K562 (cell line): ENCODE results near the gene CNNM2. TPM values are rescaled to one million over a fixed set of nuclear protein-coding genes. Genes with fewer than 3 reads are reported as not detected.

Experiments
- ATAC-seq: fragments of 200-7000 bp; cut with Tn5 transposase; 3 replicates; pipeline ENCODE4 v1.9.1; 2020; ENCODE audit warnings: moderate library complexity
- BruUV-seq: library from RNA; stranded (reverse); fragments of 400-500 nt; replicated peaks from 2 replicates; lab custom pipeline; 2021; lab: Mats Ljungman, UMichigan
- CTCF ChIA-PET: fragments of 300-600 bp; formaldehyde crosslinking; extraction: SDS; loops from one replicate; lab custom pipeline; 2021; ENCODE audit warnings: low intra/inter-chr PET ratio; lab: Yijun Ruan, JAX
- POLR2A ChIA-PET: fragments of 300-600, 350-650 bp; sonication (Branson Sonifier 250); formaldehyde crosslinking; extraction: SDS; loops from one replicate; lab custom pipeline; 2021; ENCODE audit warnings: antibody characterized with exemption, inconsistent platforms; lab: Yijun Ruan, JAX
- DNase-seq, 4 experiments: peaks; one replicate each; pipeline versions ENCODE4 v3.0.0 to v3.0.0-alpha.2; 2011 to 2018; ENCODE audit warnings: low spot score in 3 of 4, mixed read lengths in 3 of 4; ENCODE audit errors: extremely low read depth in 1 of 4
- FAIRE-seq: peaks from 2 replicates; lab custom pipeline; 2011; peaks lifted over from hg19 to GRCh38; lab: Jason Lieb, UNC
- H2AFZ ChIP-seq: 2 replicates; pipeline ENCODE4 v1.6.0; 2011; ENCODE audit warnings: low read depth, low read length, control low read depth, inconsistent platforms
- H3K27ac ChIP-seq: fragments of 200-600 bp; 3 replicates; pipeline ENCODE4 v1.8.0; 2011; ENCODE audit warnings: low read depth, mild to moderate bottlenecking, control low read depth, inconsistent platforms, low read length, moderate library complexity, mixed read lengths; ENCODE audit errors: extremely low read depth
- H3K27me3 ChIP-seq, 2 experiments: fragments of 300-600 bp in 1 of 2; 2 replicates in 1 of 2; 3 replicates in 1 of 2; pipeline versions ENCODE4 v1.6.0 to v1.8.0; 2011; ENCODE audit warnings: inconsistent platforms in 2 of 2, low read length in 2 of 2, mild to moderate bottlenecking in 1 of 2, mixed read lengths in 1 of 2, moderate library complexity in 1 of 2; ENCODE audit not compliant: control insufficient read depth in 2 of 2, insufficient read depth in 2 of 2
- H3K36me3 ChIP-seq: fragments of 300-600 bp; 3 replicates; pipeline ENCODE4 v1.8.0; 2011; ENCODE audit warnings: mild to moderate bottlenecking, low read length, inconsistent platforms; ENCODE audit not compliant: control insufficient read depth, insufficient read depth
- H3K4me1 ChIP-seq, 2 experiments: fragments of 200-600 bp in 1 of 2; replicated peaks in 1 of 2; 2 replicates in 1 of 2; 3 replicates in 1 of 2; pipeline versions ENCODE4 v1.5.1 to v1.8.0; 2011; ENCODE audit warnings: inconsistent platforms in 2 of 2, low read length in 2 of 2, mild to moderate bottlenecking in 1 of 2, mixed read lengths in 1 of 2, moderate library complexity in 1 of 2; ENCODE audit not compliant: control insufficient read depth in 2 of 2, insufficient read depth in 2 of 2
- H3K4me2 ChIP-seq: 2 replicates; pipeline ENCODE4 v1.6.1; 2011; ENCODE audit warnings: low read length, control low read depth, inconsistent platforms, mixed read lengths; ENCODE audit not compliant: insufficient read depth
- H3K4me3 ChIP-seq: fragments of 200-600 bp; sonication (generic), shearing (Covaris generic); 2 replicates; pipeline ENCODE4 v1.5.1; 2016; ENCODE audit warnings: control low read depth, inconsistent platforms
- H3K79me2 ChIP-seq: fragments of 200-600 bp; 3 replicates; pipeline ENCODE4 v1.8.0; 2011; ENCODE audit warnings: low read length, inconsistent platforms; ENCODE audit not compliant: control insufficient read depth, insufficient read depth
- H3K9ac ChIP-seq, 2 experiments: 2 replicates each; pipeline versions ENCODE4 v1.6.0 to v1.6.1; 2011; ENCODE audit warnings: low read depth in 2 of 2, low read length in 2 of 2, control low read depth in 1 of 2, inconsistent platforms in 1 of 2, mild to moderate bottlenecking in 1 of 2, mixed read lengths in 1 of 2; ENCODE audit not compliant: insufficient read depth in 1 of 2
- H3K9me1 ChIP-seq: one replicate; pipeline ENCODE4 v1.6.0; 2011; ENCODE audit warnings: inconsistent platforms, mild to moderate bottlenecking, low read length, moderate library complexity; ENCODE audit not compliant: control insufficient read depth, insufficient read depth
- H3K9me3 ChIP-seq: replicated peaks from 2 replicates; pipeline ENCODE4 v1.5.1; 2011; ENCODE audit warnings: low read depth, low read length, inconsistent platforms; ENCODE audit not compliant: control insufficient read depth, insufficient read depth
- H4K20me1 ChIP-seq: replicated peaks from 2 replicates; pipeline ENCODE4 v1.6.1; 2011; ENCODE audit warnings: low read length, inconsistent platforms, mixed read lengths; ENCODE audit not compliant: control insufficient read depth, insufficient read depth
- ARID3B ChIP-seq: fragments of 250-450 bp; sonication (Bioruptor Pico); IDR thresholded peaks from 2 replicates; pipeline ENCODE4 v1.4.0; 2020; ENCODE audit warnings: borderline replicate concordance
- ASH1L ChIP-seq: fragments of 450-650 bp; IDR thresholded peaks from 2 replicates; pipeline ENCODE4 v1.6.1; 2018; ENCODE audit warnings: borderline replicate concordance, mild to moderate bottlenecking, low read depth; ENCODE audit not compliant: partially characterized antibody
- FOXJ3 ChIP-seq: sonication (generic); formaldehyde crosslinking; IDR thresholded peaks from 2 replicates; pipeline ENCODE4 v1.4.0; 2020; ENCODE audit warnings: mild to moderate bottlenecking, missing genetic modification reagents
- GTF2F1 ChIP-seq: IDR thresholded peaks from 2 replicates; pipeline ENCODE4 v1.6.1; 2011; ENCODE audit warnings: low read depth, low read length, improper control_type of control experiment
- HOXB6 ChIP-seq: fragments of 250-450 bp; sonication (Bioruptor Pico); IDR thresholded peaks from 2 replicates; pipeline ENCODE4 v1.5.1; 2022; ENCODE audit warnings: mild to moderate bottlenecking, borderline replicate concordance
- MCM5 ChIP-seq: fragments of 450-650 bp; IDR thresholded peaks from 2 replicates; pipeline ENCODE4 v1.6.1; 2016; ENCODE audit warnings: low read depth
- MED1 ChIP-seq: sonication (generic); formaldehyde crosslinking; IDR thresholded peaks from 2 replicates; pipeline ENCODE4 v1.8.1; 2023; ENCODE audit warnings: missing genetic modification reagents, borderline replicate concordance
- STAG1 ChIP-seq: sonication (generic); formaldehyde crosslinking; IDR thresholded peaks from 2 replicates; pipeline ENCODE4 v1.5.0; 2020; ENCODE audit warnings: missing genetic modification reagents, borderline replicate concordance
- ZNF174 ChIP-seq: fragments of 250-450 bp; sonication (Bioruptor Pico); IDR thresholded peaks from 2 replicates; pipeline ENCODE4 v1.4.0; 2020; ENCODE audit warnings: mild to moderate bottlenecking
- ZZZ3 ChIP-seq: fragments of 450-650 bp; IDR thresholded peaks from 2 replicates; pipeline ENCODE4 v1.6.1; 2016; ENCODE audit warnings: antibody characterized with exemption, mild to moderate bottlenecking, moderate library complexity
- WGBS: fragments of 100-300 bp; shearing (Covaris generic); methylation state at CpG from one replicate; pipeline ENCODE4 v1.1.6; 2016; ENCODE audit warnings: low coverage, mixed read lengths; ENCODE audit not compliant: insufficient coverage; ENCODE audit errors: missing lambda C conversion rate; 5-methylcytosine and 5-hydroxymethylcytosine counted together
- in situ Hi-C: fragments of 300-500 bp; cut with MboI; formaldehyde crosslinking; loops from 4 replicates; pipeline ENCODE4 v1.15.0; 2018; ENCODE audit warnings: inconsistent platforms, mixed read lengths
- intact Hi-C: fragments of 100-400 bp; cut with micrococcal nuclease; formaldehyde crosslinking; loops from 2 replicates; pipeline ENCODE4 v1.14.2; 2022
- polyA plus RNA-seq, 8 experiments: library from polyadenylated mRNA; depleted of rRNA in 4 of 8; stranded (reverse) in 5 of 8; unstranded in 3 of 8; fragments of >200 nt; fragmentation: Nextera tagmentation in 2 of 8; fragmentation: Illumina TruSeq in 1 of 8; extraction: Ambion mirVana in 2 of 8; extraction: Trizol in 1 of 8; gene quantifications; 2 replicates each; pipeline versions ENCODE4 v1.2.1 to v1.2.3, GENCODE V29; 2011 to 2014; ENCODE audit warnings: inconsistent platforms in 1 of 8, missing spikeins in 1 of 8
- total RNA-seq, 7 experiments: library from RNA; depleted of rRNA in 6 of 7; stranded (reverse); fragments of >200 nt in 6 of 7; fragmentation: Illumina TruSeq in 2 of 7; extraction: Trizol in 2 of 7; gene quantifications; 2 replicates each; pipeline versions ENCODE4 v1.2.1 to v1.2.3, GENCODE V29; 2011 to 2021; ENCODE audit warnings: low replicate concordance in 1 of 7
- TF ChIP-seq, protein P1 (sequence below): fragments of 450-650 bp; IDR thresholded peaks from 2 replicates; pipeline ENCODE4 v1.7.0; 2016; ENCODE audit warnings: borderline replicate concordance
- TF ChIP-seq, protein P2 (sequence below): sonication (generic); formaldehyde crosslinking; IDR thresholded peaks from 2 replicates; pipeline ENCODE4 v1.8.0; 2023; ENCODE audit warnings: mild to moderate bottlenecking, missing genetic modification reagents
- TF ChIP-seq, protein P3 (sequence below): fragments of 450-650 bp; conservative IDR thresholded peaks from 2 replicates; pipeline ENCODE4 v1.6.1; 2016; ENCODE audit warnings: missing genetic modification characterization, low read depth, mild to moderate bottlenecking, missing compliant biosample characterization, moderate library complexity

Gene CNNM2
- total and polyA plus RNA-seq, 9 of the 15 experiments (the other 6 are each of a cell fraction or from before 2014, with no cell fraction given): 0.21 to 5.0 (median 1.3) TPM

DNA sequence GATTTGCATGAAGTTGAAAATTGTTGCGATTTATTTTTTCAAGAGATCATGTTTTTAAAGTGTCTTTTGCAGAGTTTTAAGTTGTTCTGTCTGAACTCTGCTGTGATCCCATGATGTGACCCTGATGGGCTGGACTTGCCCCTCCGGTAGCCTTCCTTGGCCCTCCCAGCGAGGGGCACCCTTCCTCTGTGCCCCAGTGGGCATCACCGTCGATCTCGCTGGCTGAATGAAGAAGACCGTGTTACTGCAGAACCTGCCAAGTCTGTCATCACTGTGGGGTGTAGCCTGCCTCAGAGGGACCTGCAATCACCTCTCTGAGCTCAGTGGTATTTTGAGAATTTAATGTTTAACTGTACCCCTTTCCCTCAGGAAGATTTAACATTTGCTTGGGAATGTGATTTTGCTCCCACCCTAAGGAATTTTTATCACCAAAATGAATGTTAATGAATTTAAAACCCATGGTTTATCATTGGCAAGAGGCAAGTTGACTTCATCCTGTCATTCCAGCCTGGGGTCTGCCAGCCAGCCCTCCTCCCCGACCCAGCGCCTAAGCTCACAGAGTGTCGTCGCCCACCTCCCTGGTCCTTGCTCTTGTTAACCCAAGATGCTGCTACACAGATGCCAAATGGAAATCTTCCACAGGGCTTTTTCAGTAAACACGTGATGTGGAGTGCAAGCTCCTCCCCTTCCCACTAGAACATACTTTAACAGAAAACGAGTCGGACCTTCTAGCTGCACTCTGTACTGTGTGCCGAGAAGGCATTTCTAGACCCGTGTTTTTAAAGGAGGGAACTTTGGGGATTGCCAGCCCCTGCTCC is 159.6 kb downstream of the CNNM2 start:
- H3K36me3 ChIP-seq: no peaks in the 10 kb centered on the region; the same call in 2 of the 3 replicates
- ATAC-seq (no peak), DNase-seq (no peak), FAIRE-seq (no peak)
- no TSS peak for BruUV-seq
- in situ Hi-C loops: no loop called here
- no peak overlapping the region for H3K4me3 ChIP-seq
- H2AFZ ChIP-seq: no peak overlapping the region
- WGBS: 72% methylated on average over 11 of the region's 16 CpGs
- ChIA-PET POLR2A (interaction anchor here (0.9 to 2.5 kb wide), 2 partner anchors 8 to 16 kb away, joined by 3 to 7 read pairs; no protein-coding TSS in a partner anchor), CTCF (no interaction called here)
- H3K9me3 ChIP-seq: no peaks in the 10 kb centered on the region
- no peak overlapping the region for H3K27ac ChIP-seq
- TF ChIP-seq ZNF174 (CRISPR knock-in tag): no peak
- TF ChIP-seq, protein P1, sequence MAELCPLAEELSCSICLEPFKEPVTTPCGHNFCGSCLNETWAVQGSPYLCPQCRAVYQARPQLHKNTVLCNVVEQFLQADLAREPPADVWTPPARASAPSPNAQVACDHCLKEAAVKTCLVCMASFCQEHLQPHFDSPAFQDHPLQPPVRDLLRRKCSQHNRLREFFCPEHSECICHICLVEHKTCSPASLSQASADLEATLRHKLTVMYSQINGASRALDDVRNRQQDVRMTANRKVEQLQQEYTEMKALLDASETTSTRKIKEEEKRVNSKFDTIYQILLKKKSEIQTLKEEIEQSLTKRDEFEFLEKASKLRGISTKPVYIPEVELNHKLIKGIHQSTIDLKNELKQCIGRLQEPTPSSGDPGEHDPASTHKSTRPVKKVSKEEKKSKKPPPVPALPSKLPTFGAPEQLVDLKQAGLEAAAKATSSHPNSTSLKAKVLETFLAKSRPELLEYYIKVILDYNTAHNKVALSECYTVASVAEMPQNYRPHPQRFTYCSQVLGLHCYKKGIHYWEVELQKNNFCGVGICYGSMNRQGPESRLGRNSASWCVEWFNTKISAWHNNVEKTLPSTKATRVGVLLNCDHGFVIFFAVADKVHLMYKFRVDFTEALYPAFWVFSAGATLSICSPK: no peak
- no peak for TF ChIP-seq ASH1L
- no peak for TF ChIP-seq STAG1 (CRISPR knock-in tag)
- TF ChIP-seq, protein P2, sequence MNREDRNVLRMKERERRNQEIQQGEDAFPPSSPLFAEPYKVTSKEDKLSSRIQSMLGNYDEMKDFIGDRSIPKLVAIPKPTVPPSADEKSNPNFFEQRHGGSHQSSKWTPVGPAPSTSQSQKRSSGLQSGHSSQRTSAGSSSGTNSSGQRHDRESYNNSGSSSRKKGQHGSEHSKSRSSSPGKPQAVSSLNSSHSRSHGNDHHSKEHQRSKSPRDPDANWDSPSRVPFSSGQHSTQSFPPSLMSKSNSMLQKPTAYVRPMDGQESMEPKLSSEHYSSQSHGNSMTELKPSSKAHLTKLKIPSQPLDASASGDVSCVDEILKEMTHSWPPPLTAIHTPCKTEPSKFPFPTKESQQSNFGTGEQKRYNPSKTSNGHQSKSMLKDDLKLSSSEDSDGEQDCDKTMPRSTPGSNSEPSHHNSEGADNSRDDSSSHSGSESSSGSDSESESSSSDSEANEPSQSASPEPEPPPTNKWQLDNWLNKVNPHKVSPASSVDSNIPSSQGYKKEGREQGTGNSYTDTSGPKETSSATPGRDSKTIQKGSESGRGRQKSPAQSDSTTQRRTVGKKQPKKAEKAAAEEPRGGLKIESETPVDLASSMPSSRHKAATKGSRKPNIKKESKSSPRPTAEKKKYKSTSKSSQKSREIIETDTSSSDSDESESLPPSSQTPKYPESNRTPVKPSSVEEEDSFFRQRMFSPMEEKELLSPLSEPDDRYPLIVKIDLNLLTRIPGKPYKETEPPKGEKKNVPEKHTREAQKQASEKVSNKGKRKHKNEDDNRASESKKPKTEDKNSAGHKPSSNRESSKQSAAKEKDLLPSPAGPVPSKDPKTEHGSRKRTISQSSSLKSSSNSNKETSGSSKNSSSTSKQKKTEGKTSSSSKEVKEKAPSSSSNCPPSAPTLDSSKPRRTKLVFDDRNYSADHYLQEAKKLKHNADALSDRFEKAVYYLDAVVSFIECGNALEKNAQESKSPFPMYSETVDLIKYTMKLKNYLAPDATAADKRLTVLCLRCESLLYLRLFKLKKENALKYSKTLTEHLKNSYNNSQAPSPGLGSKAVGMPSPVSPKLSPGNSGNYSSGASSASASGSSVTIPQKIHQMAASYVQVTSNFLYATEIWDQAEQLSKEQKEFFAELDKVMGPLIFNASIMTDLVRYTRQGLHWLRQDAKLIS (CRISPR knock-in tag): no peak
- no peak for TF ChIP-seq ZZZ3
- no peak for TF ChIP-seq MCM5
- TF ChIP-seq, protein P3, sequence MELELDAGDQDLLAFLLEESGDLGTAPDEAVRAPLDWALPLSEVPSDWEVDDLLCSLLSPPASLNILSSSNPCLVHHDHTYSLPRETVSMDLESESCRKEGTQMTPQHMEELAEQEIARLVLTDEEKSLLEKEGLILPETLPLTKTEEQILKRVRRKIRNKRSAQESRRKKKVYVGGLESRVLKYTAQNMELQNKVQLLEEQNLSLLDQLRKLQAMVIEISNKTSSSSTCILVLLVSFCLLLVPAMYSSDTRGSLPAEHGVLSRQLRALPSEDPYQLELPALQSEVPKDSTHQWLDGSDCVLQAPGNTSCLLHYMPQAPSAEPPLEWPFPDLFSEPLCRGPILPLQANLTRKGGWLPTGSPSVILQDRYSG: no peak
- TF ChIP-seq GTF2F1: no peak
- no peak for TF ChIP-seq FOXJ3 (CRISPR knock-in tag)
- no peak for TF ChIP-seq ARID3B
- no peak for TF ChIP-seq HOXB6 (CRISPR knock-in tag)
- TF ChIP-seq MED1 (CRISPR knock-in tag): no peak
- peak overlapping the region in 1 of 2 experiments; percentile 4; a peak in 1 of 4 replicates for H3K9ac ChIP-seq
- no peaks in the 10 kb centered on the region; a peak in 1 of 5 replicates for H3K4me1 ChIP-seq
- intact Hi-C loops: no loop called here
- no peaks in the 10 kb centered on the region for H4K20me1 ChIP-seq
- H3K27me3 ChIP-seq: no peaks in the 10 kb centered on the region
- H3K79me2 ChIP-seq: no peaks in the 10 kb centered on the region
- no peak overlapping the region for H3K4me2 ChIP-seq
- H3K9me1 ChIP-seq: no peaks in the 10 kb centered on the region
